ENCODE data around the gene LTB4R2.

DNA sequence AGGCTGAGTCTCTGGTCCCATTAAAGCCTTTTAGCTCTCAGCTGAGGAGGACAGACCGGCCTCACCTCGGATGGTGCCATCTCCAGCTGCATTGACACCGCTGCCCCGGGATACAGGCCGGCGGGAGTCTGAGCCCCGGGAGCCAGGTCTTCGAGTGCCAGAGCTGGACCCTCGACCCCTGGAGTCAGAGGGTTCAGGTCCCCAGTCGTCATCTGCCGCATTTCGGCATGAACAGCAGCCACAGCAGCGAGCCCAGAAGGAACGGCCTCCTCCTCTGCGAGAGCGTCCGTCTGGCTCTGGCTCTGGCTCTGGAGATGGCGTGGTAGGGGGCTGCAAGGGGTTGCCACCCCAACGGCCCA is 48.0 kb upstream of the LTB4R2 start:
- TF ChIP-seq, protein P1, sequence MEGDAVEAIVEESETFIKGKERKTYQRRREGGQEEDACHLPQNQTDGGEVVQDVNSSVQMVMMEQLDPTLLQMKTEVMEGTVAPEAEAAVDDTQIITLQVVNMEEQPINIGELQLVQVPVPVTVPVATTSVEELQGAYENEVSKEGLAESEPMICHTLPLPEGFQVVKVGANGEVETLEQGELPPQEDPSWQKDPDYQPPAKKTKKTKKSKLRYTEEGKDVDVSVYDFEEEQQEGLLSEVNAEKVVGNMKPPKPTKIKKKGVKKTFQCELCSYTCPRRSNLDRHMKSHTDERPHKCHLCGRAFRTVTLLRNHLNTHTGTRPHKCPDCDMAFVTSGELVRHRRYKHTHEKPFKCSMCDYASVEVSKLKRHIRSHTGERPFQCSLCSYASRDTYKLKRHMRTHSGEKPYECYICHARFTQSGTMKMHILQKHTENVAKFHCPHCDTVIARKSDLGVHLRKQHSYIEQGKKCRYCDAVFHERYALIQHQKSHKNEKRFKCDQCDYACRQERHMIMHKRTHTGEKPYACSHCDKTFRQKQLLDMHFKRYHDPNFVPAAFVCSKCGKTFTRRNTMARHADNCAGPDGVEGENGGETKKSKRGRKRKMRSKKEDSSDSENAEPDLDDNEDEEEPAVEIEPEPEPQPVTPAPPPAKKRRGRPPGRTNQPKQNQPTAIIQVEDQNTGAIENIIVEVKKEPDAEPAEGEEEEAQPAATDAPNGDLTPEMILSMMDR (IDR thresholded peaks at IDR 0.05), result no peak
- TF ChIP-seq POLR2A (IDR thresholded peaks at IDR 0.05), result no peak
- TF ChIP-seq POLR2AphosphoS5 (IDR thresholded peaks at IDR 0.05), result no peak
- no peak for TF ChIP-seq EP300 (IDR thresholded peaks at IDR 0.05)
